DOHH2 (cell line): ENCODE measurements around the gene CAB39.

ENCODE experiments used
- EZH2phosphoT487 ChIP-seq: fragments of 200-600 bp; sonication (generic); IDR thresholded peaks from 2 replicates; pipeline ENCODE4 v1.6.1; 2017; ENCODE audit warnings: borderline replicate concordance, mild to moderate bottlenecking, antibody characterized with exemption, low read length, moderate library complexity, mixed read lengths
- TF ChIP-seq, protein P1 (sequence below): fragments of 200-600 bp; sonication (generic); IDR thresholded peaks from one replicate; pipeline ENCODE4 v1.5.1; 2014; ENCODE audit warnings: antibody characterized with exemption, mild to moderate bottlenecking, low read depth, low read length; ENCODE audit not compliant: poor library complexity, severe bottlenecking

DNA sequence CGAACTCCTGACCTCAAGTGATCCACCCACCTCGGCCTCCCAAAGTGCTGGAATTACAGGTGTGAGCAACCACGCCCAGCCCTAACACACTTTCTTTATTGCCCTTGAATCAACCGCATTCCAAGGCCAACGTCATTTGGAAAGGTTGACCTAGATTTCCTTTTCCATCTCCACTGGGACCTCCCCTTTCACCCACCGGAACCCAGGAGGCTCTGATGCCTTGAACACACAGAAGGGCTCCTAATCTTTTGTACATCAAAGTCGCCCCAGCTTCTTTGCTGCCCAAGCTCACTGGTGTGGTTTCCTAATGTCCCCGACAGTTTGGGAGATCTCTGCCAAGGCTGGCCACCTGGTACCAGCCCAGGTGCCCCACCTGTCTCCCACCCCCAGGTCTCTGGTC, 46.2 kb upstream of the CAB39 start:
- TF ChIP-seq, protein P1, sequence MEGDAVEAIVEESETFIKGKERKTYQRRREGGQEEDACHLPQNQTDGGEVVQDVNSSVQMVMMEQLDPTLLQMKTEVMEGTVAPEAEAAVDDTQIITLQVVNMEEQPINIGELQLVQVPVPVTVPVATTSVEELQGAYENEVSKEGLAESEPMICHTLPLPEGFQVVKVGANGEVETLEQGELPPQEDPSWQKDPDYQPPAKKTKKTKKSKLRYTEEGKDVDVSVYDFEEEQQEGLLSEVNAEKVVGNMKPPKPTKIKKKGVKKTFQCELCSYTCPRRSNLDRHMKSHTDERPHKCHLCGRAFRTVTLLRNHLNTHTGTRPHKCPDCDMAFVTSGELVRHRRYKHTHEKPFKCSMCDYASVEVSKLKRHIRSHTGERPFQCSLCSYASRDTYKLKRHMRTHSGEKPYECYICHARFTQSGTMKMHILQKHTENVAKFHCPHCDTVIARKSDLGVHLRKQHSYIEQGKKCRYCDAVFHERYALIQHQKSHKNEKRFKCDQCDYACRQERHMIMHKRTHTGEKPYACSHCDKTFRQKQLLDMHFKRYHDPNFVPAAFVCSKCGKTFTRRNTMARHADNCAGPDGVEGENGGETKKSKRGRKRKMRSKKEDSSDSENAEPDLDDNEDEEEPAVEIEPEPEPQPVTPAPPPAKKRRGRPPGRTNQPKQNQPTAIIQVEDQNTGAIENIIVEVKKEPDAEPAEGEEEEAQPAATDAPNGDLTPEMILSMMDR, result no peak
- no peak for TF ChIP-seq EZH2phosphoT487
